Stimulated activated CD8-positive, alpha-beta memory T cell treated with anti-CD3 and anti-CD28 coated beads, Interleukin-2, amount 100 ng/mL, for 1 hour (primary cell): Measurements from ENCODE around the gene PATE4.
"Not testable (repeated sequence)": the region's sequence is repeated elsewhere in the genome, so short reads cannot be mapped to it uniquely, and the experiment has no call there.

Experiments used
- DNase-seq, 2 donors: peaks; one replicate each; pipeline ENCODE4 v3.0.0-alpha.2; 2020; ENCODE audit warnings: low read depth in 2 of 2

Gene PATE4

GRCh38 chr11:125833016-125833415 is at the start of gene PATE4:
Gene PATE4 (plus strand): TSS chr11:125833316. CDS start chr11:125833360, 44 bp downstream.
- no peak for DNase-seq

DNA sequence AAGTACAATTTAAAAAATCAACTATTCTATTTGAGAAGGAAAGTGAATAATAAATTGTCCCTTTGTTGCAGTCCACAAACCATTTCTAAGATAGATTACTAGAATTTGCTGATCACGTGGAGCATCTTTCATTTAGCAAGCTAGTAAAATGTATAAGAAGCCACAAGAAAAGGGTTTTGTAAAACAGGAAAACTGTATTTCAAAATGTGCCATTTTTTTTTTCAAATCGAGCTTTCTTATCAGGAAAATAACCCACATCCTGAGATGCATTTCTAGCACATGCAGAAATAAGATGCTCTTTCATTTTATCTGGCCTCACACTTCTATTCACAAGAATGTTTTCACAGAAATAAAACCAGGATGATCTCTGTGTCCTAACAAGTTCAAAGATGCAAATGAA is 48.4 kb upstream of the PATE4 start:
- no peak for DNase-seq

DNA sequence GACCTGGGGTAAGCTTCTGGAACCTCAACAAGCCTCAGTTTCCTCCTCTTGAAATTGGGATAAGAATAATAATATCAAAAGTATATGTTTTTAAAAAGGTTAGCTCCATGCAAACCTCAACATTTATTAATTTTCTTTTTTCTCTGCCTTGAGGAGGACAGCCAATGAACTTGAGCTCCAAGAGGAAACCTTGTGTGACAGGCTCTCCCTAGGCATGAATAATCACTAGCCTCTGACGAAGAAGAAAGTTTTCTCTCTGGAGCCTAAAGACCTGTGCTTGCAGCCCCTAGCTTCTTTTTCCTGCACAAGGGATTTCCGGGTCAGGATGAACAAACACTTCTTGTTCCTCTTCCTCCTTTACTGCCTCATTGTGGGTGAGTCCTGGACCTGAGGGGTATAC is 45.3 kb upstream of the PATE4 start, which contains the start of gene PATE3:
Gene PATE3, plus strand, starts transcription at position 301 of the 400 bp plus-strand sequence. Its CDS starts 25 bp downstream, at position 326.
- DNase-seq, result no peak

- no peak for DNase-seq
Measured at GRCh38 chr11:125790825-125791224, 42.3 kb upstream of the PATE4 start.

GRCh38 chr11:125797641-125798040 is 35.5 kb upstream of the PATE4 start:
- DNase-seq, result no peak

GRCh38 chr11:125799808-125800207 is 33.3 kb upstream of the PATE4 start:
- no peak for DNase-seq

- no peak for DNase-seq
Measured at GRCh38 chr11:125802387-125802786, 30.7 kb upstream of the PATE4 start.

GRCh38 chr11:125807909-125808308 is 25.2 kb upstream of the PATE4 start:
- no peak for DNase-seq

GRCh38 chr11:125835748-125836147 is 2.6 kb downstream of the PATE4 start:
- DNase-seq, result no peak

DNA sequence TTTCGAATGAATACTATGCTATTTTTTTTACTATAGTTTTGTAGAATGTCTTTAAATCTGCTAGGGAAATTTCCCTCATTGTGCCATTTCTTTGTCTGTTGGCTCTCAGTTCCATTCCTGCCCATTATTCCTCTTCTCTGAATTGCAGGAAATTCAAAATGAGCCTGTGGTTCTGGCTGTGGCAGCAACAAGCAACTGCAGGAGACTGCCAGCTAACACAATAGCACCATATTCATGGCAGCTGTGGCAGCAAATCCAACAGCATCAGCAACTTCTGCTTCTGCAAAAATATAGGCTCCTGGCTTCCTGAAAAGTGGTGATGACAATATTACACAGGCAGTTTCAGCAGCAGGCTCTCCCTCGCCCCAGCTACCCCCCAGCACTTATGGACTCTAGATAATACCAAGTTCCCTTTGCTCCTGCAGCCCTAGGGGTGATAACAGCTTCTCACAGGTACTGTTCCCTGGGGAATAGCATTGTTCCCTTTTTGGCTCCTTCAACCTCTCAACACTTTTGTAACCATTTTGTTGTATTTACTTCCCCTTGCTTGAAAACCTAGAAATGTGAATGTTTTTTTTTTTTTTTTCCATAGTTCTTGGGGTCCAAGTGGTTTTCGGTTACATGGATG is 9.3 kb downstream of the PATE4 start:
- DNase-seq, result no peak

DNA sequence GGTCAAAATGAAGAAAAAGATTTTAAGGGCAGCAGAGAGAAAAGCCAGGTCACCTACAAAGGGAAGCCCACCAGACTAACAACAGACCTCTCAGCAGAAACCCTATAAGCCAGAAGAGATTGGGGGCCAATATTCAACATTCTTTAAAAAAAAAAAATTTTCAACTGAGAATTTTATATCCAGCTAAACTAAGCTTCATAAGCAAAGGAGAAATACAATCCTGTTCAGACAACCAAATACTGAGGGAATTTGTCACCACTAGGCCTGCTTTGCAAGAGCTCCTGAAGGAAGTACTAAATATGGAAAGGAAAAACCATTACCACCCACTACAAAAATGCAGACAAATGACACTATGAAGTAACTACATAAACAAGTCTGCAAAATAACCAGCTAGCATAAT is 13.1 kb downstream of the PATE4 start:
- no peak for DNase-seq

GRCh38 chr11:125857670-125858069 is 24.6 kb downstream of the PATE4 start:
- not testable (repeated sequence) for DNase-seq

DNA sequence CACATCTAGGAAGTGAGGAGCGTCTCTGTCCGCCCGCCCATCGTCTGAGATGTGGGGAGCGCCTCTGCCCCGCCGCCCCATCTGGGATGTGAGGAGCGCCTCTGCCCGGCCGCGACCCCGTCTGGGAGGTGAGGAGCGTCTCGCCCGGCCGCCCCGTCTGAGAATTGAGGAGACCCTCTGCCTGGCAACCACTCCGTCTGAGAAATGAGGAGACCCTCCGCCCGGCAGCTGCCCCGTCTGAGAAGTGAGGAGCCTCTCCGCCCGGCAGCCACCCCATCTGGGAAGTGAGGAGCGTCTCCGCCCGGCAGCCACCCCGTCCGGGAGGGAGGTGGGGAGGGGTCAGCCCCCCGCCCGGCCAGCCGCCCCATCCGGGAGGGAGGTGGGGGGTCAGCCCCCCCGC is 29.7 kb downstream of the PATE4 start:
- not testable (repeated sequence) for DNase-seq

GRCh38 chr11:125865354-125865753 is 32.2 kb downstream of the PATE4 start:
- DNase-seq, result not testable (repeated sequence)

DNA sequence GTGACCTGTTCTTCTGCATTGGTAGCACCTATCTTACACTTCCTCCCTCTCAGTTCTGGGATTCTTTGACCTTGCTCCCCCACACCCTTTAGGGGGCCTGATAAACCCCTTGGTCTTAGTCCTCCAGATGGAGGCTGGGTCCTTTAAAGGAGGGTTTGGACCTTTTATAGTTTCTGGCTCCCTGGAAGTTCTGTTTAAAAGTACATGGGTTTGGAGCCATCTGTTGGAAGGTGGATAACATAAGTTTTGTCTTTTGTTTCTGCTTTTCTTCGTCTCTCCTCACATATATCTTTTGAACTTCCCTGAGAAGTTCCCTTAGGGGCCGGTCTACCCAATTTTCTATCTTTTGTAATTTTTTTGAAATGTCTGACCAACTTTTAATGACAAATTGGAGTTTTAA is 36.4 kb downstream of the PATE4 start:
- no peak for DNase-seq

GRCh38 chr11:125871391-125872137 is 38.4 kb downstream of the PATE4 start:
- no peak for DNase-seq

GRCh38 chr11:125872138-125872491 is 39.0 kb downstream of the PATE4 start:
- DNase-seq, result no peak

- no peak for DNase-seq
Measured at GRCh38 chr11:125873881-125874555, 40.9 kb downstream of the PATE4 start.

DNA sequence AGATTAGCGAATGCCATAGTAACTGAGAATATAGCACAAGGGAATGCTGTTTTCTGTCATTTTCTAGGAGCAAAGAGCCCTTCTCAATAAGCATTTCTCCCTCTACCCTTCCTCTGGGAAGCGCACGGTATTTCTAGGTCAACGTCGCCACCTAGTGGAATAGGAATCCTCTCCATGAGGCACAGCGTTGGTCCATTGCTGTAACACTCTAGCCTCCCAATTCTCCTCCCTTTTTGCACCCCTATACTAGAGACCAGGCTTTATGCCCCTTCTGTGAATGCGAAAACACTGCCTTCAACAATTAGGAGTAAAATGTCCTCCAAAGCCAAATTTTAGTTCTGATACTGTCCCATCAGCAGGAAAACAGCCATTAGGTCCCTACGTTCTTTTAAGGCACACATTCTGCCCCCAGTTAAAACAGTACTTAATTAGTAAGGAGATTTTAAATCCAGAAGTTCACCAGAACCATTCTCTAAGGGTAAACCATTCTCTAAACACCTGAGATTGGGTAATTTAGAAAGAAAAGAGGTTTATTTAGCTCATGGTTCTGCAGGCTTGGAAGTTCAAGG is 41.5 kb downstream of the PATE4 start:
- no peak for DNase-seq

DNA sequence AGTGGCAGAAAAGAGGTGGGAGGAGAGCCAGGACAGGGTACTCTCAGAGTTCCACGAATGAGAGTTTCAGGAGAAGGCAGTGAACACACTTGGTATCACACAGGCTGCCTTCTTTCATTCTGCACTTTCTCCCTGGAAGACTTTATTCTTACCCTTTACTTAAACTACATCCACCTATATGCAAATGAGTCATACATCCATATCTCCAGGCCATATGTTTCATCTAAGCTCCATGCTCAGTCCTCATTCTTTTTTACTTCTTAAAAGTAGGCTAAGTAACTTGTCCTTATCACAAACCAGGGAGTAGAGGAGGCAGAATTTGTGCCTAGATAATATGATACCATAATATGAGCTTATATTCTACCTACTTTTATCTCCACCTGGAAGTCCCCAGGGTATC is 48.2 kb downstream of the PATE4 start:
- no peak for DNase-seq

- no peak for DNase-seq
Measured at GRCh38 chr11:125883375-125883774, 50.3 kb downstream of the PATE4 start.

DNA sequence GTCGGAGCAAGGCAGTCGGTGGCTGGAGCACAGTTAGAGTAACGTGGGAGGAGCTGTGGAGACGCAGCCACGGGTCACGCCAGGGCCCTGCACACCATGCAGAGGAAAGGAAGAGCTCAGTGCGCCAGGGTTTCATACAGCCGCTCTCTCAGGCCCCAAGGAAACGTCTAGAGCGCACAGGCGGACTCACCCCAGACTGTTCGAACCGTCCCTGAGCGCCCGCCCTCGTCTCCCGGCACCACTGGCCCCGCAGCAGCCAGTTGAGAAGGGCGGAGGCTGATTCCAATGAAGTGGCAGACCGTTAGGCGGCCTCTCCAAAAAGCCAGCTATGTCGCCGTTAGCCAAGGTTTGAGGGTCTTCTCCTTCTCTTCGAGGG is 53.9 kb downstream of the PATE4 start:
- no peak for DNase-seq
